HG02852 (cell line): Measurements from ENCODE around the gene KATNB1.
"Not testable (repeated sequence)": the region's sequence is repeated elsewhere in the genome, so short reads cannot be mapped to it uniquely, and the experiment has no call there.

ENCODE experiments used
- ATAC-seq: cut with Tn5 transposase; IDR thresholded peaks from one replicate; pipeline ENCODE4 v1.9.1; 2021; ENCODE audit warnings: mild to moderate bottlenecking, moderate library complexity; ENCODE audit not compliant: unreplicated experiment

KATNB1 gene

GRCh38 chr16:57766714-57767348 is 31.3 kb downstream of the KATNB1 start:
- ATAC-seq: no peak

DNA sequence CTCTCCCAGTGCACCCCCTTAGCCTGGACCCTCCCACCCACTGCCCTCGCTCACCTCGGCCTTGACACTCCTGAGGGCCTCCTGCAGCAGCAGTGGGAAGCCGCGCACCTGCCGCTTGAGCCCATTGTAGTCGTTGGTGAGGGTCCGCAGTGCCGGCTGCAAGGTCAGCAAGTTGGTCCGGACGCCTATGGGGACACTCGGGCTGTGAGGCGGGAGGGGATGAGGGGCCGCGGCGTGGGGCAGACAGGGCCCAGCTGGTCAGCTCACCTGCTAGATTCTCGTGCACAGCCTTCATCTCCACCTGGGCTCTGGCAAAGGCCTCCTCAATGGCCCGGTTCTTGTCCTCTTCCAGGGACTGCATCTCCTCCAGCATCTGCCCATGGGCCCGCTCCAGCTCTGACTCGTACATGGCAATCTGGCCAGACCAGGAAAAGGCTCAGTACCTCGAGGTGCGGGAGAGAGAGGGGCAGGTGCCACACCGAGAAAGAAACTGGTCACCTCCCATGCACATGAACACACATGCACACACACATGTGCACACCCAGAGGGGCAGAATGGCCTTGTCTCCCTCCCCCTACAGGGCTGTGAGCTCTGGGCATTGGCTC is 34.1 kb downstream of the KATNB1 start:
- no peak for ATAC-seq

DNA sequence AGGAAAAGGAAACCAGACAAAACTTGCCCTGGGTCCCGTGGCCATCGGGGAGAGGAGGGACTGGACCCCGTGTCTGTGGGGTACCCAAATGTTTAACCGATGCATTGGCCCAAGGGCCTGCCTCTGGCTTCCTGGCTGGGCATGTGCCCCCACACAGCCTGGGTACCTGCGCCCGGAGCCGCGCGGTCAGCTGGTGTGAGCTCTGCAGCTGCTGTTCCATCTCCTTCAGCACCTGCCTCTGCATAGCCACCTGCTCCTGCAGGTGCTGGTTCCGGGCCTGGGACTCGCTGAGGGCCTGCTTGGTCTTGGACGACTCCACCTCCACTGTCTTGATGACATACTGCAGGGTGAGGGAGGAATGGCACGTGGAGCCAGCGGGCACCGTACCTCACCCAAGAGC is 34.8 kb downstream of the KATNB1 start:
- ATAC-seq: no peak

DNA sequence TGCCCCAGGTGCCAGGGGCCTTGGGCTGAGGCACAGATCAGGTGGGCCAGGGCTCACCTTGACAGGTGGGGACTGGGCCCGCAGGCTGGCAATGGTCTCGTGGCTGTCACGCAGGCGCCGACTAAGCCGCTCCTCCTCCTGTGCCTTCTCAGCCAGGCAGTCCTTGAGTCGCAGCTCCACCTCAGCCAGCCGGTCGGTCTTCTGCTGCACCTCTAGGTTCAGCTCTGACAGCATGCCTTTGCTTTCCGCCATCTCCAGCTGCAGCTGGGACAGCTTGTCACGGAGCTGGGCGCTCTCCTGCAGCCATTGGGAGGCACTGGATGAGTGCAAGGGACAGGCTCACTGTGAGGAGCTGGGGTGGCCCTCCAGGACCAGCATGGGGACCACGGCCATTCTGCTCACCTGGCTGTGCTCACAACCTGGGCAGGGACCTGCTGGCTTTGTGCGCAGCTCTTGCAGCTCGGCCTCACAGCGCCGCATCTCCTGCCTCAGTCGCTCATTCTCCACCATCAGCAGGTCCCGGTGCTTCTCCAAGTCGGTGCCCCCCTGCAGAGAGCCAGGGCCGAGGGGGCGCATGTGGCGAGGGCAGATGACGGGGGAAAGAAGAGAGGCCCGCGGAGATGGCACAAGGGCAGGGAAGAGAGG is 35.7 kb downstream of the KATNB1 start:
- ATAC-seq: no peak

DNA sequence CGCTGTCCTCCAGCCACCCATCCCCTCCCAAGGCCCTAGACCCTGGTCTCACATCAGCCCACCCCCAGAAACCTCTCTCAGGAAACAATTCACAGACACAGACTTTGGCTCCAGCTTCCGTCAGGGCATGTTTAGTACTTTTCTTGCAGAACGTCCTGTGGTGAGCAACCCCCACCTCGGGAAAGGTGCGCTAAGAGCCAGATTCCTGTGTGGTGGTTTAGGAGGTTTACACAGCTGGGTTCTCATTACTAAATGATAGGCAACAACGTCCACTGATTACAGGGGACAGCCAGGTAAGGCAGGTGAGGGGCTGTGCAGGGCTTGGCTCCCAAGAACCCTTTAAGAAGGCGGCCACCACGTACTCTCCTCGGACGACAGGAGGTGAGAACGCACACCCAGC is 37.4 kb downstream of the KATNB1 start:
- ATAC-seq: no peak

GRCh38 chr16:57773655-57774295 is 38.2 kb downstream of the KATNB1 start:
- no peak for ATAC-seq

GRCh38 chr16:57774705-57775285 is 39.2 kb downstream of the KATNB1 start:
- no peak for ATAC-seq

DNA sequence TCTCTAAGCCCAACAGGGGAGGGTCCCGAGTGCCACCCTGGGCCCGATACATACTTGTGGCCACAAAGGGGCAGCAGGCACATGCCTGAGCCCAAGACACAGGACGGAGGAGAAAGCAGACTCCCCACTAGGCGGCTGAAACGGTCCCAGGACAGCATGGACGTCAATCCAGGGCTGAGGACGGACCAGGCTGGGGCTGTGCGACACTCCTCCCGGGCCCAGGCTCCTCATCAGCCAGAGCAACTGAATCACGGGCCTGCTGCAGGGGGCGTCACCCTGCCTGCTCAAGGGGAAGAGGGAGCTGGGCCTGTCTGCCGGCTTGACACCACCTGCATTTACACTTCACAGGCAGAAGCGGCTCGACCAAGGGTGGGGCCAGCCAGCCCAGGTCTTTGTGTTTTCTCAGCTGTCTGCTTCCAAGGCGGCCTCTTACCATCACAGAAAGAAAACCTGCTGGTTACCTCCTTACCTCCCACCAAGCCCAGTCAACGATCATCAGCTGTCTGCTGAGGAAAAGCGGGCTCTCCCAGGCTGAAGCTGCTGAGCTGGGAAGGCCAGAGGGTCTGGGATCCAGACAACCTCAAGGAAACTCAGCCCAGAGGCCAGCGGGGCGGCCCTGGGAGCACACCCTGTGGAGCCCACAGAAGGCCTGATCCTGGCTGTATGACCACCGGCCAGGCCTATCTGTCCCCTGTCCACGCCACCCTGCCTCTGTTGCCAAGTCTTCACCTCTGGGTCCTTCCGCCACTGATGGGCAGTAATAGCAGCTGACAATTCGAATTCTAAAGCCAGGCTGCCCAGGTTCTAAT is 40.3 kb downstream of the KATNB1 start:
- no peak for ATAC-seq

- ATAC-seq: no peak
These were observed 43.1 kb downstream of the KATNB1 start for GRCh38 chr16:57778658-57779057.

DNA sequence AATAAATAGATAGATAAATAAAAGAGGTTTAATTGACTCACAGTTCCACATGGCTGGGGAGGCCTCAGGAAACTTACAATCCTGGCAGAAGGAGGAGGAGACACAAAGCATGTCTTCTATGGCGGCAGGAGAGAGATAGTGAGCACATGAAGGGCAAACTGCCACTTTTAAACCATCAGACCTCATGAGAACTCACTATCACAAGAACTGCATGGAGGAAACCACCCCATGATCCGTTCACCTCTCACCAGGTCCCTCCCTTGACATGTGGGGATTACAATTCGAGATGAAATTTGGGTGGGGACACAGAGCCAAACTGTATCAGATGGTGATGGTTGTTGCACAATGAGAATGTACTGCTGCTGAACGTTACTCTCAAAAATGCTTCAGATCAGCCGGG is 44.3 kb downstream of the KATNB1 start:
- ATAC-seq: not testable (repeated sequence)

- ATAC-seq: no peak
These were observed 45.8 kb downstream of the KATNB1 start for GRCh38 chr16:57781349-57781740.

- no peak for ATAC-seq
These were observed 46.4 kb downstream of the KATNB1 start for GRCh38 chr16:57781741-57782606.

DNA sequence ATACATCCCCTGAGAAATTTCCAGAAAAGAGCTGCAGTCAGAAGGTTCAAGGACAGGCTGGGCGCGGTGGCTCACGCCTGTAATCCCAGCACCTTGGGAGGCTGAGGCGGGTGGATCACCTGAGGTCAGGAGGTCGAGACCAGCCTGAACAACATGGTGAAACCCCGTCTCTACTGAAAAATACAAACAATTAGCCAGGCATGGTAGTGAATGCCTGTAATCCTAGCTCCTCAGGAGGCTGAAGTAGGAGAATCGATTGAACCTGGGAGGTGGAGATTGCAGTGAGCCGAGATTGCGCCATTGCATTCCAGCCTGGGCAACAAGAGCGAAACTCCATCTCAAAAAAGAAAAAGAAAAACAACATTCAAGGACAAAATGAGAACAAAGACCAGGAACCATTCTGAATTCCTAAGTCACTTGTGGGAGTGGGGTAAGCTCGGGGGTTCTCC is 47.1 kb downstream of the KATNB1 start:
- ATAC-seq: not testable (repeated sequence)

DNA sequence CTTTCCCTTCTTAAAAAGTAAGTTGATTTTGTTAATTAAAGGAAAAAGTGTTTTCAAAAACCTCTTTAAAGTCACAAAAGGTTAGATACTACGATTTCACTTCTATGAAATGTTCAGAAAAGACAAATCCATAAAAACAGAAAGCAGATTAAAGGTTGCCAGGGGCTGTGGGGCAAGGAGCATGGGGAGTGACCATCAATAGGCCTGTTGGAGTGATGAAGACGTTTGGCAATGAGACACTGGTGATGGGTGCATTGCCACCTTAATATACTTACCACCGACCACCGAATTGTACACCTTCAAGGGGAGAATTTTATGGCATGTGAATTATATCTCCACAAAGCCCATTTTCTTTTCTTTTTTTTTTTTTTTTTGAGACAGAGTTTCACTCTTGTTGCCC is 47.5 kb downstream of the KATNB1 start:
- no peak for ATAC-seq

DNA sequence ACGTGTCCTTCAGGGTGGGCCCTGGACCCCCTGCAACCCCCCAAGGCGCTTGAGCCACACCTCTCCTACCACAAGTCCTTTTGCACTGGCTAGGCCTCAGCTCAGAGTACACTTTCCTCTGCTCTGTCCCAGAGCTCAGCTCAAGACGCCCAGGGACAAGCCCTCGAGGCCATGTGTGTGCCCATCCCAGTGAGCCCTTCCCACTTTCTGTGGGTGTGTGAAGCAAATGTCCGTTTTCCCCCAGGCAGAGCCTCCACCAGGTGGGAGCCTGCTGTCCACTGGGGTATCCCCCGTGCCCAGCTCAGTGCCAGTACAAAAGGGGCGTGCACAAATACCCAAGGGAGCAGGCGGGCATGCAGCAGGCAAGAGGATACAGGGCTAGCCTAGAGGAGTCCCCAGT is 48.3 kb downstream of the KATNB1 start:
- no peak for ATAC-seq

GRCh38 chr16:57784334-57784733 is 48.8 kb downstream of the KATNB1 start:
- no peak for ATAC-seq

DNA sequence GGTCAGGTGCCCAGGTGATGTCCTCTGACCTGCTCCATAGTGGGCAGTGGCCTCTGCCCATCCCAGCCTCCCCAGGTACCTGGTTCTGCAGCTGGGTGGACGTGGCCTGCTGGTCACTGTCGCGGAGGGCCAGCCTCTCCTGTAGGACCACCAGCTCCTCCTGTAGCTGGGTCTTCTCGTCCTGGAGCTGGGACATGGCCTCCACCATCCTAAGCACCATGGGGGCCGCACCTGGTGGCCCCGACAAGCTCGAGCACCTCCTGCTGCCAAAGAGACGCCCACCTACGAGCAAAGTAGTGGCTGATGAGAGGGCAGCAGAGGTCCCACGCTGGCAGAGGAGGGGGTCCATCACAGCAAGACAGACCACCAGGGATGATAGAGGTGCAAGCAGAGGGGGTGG is 49.8 kb downstream of the KATNB1 start:
- no peak for ATAC-seq

DNA sequence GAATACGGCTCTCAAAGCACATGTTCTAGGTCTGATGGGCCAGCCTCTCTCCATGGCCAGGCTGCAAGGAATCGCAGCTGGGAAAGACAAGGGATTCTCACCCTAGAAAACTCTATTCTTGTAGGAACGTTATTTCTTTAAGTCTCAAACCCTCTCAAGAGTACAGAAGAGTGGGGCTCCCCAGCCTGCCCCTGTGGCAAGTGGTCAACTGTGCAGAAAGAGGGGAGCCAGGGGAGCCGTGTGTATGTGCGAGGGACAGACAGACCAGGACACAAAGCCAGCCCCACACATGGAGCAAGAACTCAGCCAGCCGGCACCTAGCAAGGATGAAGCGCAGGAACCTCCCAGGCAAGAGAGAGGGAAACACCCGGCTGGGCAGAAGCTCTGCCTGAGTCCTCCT is 50.4 kb downstream of the KATNB1 start:
- no peak for ATAC-seq

- no peak for ATAC-seq
These were observed 51.3 kb downstream of the KATNB1 start for GRCh38 chr16:57786632-57787518.
